ENCODE results near the gene HTR6.

The HTR6 gene

DNA sequence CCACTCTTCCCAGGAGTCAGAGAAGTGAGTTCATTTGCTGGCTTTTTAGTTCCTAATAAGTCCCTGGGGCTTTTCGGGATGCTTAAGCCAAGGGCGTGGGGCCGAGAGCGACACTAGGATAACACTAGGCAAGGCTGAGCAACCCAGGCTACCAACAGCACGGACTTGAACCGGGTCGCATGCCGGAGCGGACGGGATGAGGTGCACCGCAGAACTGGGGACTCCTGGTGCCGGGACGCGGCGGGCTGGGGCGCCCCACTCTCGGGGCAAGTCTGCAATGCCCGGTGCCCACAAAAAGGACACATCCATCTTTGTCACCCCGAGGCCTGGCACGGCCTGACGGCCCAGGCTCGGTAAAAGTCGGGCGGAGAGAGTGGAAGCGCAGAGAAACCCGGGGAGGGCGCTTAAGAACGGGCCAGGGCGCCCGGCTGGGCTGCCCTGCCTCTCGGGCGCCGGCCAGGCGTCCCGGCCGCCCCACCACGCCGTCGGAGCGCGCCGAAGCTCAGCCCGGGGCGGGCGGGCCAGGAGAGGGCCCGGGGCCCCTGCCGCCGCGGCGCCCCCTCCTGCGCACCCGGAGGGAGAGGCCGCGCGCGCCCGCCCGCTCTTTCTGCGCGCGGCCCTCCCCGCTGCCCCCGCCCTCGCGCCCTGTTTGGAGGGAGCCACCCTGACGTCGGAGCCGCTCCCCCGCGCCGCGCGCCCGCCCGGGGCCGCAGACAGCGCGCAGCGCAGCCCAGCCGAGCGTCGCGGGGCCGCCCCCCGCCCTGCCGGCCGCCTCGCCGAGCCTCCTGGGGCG lies 20.9 kb upstream of the HTR6 start, which contains the start of gene NBL1:
NBL1 (plus strand) TSS at position 710 of the 793 bp plus-strand sequence. CDS start 10,720 bp downstream, outside the sequence.
- TF ChIP-seq CTCF (IDR thresholded peaks at IDR 0.05; ENCODE audit: insufficient read depth, low read depth, low read length, missing control alignments) = no peak
- H3K4me3 ChIP-seq (ENCODE audit: low read depth, low read length) = peak within 1 kb of the TSS; percentile 46
- peak; percentile 52 for DNase-seq (ENCODE audit: low read depth)

GRCh38 chr1:19644395-19644680 lies 20.3 kb upstream of the HTR6 start:
- DNase-seq (ENCODE audit: low read depth) = no peak
- peak overlapping the region; percentile 46; the same call in 1 of the 2 replicates for H3K4me3 ChIP-seq (ENCODE audit: low read depth, low read length)
- TF ChIP-seq CTCF (IDR thresholded peaks at IDR 0.05; ENCODE audit: insufficient read depth, low read depth, low read length, missing control alignments) = no peak

- peak overlapping the region; percentile 46 for H3K4me3 ChIP-seq (ENCODE audit: low read depth, low read length)
- DNase-seq (ENCODE audit: low read depth) = peak; percentile 53
- no peak for TF ChIP-seq CTCF (IDR thresholded peaks at IDR 0.05; ENCODE audit: insufficient read depth, low read depth, low read length, missing control alignments)
Measured at GRCh38 chr1:19644681-19645410, 19.8 kb upstream of the HTR6 start.

GRCh38 chr1:19645411-19646251 lies 19.0 kb upstream of the HTR6 start:
- H3K4me3 ChIP-seq (ENCODE audit: low read depth, low read length) = no peak overlapping the region
- no peak for DNase-seq (ENCODE audit: low read depth)

DNA sequence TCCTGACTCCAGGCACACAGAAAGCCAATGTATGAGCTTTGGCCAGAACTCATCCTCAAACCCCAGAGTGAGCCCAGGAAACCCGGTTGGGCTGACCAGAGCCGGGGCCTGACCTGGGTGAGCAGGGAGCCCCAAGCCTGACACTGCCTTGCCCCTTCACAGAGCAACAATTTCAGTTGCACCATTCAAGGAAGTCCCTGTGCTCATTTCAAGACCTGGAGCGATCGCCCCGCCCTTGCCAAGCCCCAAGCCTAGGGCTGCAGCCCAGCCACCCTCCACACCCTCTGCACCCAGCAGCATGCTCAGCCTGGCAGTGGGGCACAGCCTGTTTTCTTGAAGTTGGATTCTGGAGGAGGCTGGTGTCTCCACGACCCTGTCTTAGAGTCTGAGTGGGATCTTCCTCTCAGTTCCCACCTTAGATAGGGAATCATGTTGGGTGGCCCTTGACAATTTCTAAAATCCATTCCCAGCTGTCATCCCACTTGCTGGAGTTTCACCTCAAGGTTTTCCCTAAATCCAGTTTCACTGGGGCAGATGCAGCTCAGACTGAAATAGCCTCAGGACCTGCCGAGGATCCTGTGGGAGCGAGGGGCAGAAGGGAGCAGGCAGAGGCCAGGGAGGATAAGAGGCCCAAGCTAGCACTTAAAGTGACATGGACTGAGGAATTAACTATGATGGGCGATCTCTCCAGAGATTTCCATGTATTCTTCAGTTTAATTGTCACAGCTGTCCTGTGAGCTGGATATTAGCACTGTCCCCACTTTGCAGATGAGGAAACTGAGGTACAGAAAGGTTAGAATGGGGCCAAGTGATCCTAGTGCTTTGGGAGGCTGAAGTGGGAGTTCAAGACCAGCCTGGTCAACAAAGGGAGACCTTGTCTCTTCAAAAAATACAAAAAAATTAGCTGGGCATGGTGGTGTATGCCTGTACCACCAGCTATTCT lies 18.0 kb upstream of the HTR6 start:
- DNase-seq (ENCODE audit: low read depth) = peak; percentile 47
- TF ChIP-seq CTCF (IDR thresholded peaks at IDR 0.05; ENCODE audit: insufficient read depth, low read depth, low read length, missing control alignments) = no peak
- H3K4me3 ChIP-seq (ENCODE audit: low read depth, low read length) = no peak overlapping the region

More at GRCh38 chr1:19645411-19646251, 19.0 kb upstream of the HTR6 start:
- no peak for TF ChIP-seq CTCF (IDR thresholded peaks at IDR 0.05; ENCODE audit: insufficient read depth, low read depth, low read length, missing control alignments)

- DNase-seq (ENCODE audit: low read depth) = no peak
- no peak overlapping the region for H3K4me3 ChIP-seq (ENCODE audit: low read depth, low read length)
- no peak for TF ChIP-seq CTCF (IDR thresholded peaks at IDR 0.05; ENCODE audit: insufficient read depth, low read depth, low read length, missing control alignments)
Measured at GRCh38 chr1:19647643-19648042, 17.0 kb upstream of the HTR6 start.

Measured in GM12865 (cell line).